WTC11 (cell line): ENCODE data around the gene CFDP1.

Experiments
- AFF4 ChIP-seq: sonication (generic); formaldehyde crosslinking; IDR thresholded peaks from 2 replicates; pipeline ENCODE4 v1.8.1; 2023; ENCODE audit warnings: mild to moderate bottlenecking, missing genetic modification reagents, borderline replicate concordance
- CTCF ChIP-seq: fragments of 200-600 bp; IDR thresholded peaks from 2 replicates; pipeline ENCODE4 v1.8.0; 2022; ENCODE audit warnings: antibody characterized with exemption
- E2F1 ChIP-seq: sonication (generic); formaldehyde crosslinking; IDR thresholded peaks from 2 replicates; pipeline ENCODE4 v1.8.0; 2022; ENCODE audit warnings: mild to moderate bottlenecking, missing genetic modification reagents
- ESRRA ChIP-seq: sonication (generic); formaldehyde crosslinking; IDR thresholded peaks from 2 replicates; pipeline ENCODE4 v1.8.1; 2022; ENCODE audit warnings: mild to moderate bottlenecking, missing genetic modification reagents, borderline replicate concordance
- JUN ChIP-seq: sonication (generic); formaldehyde crosslinking; IDR thresholded peaks from 2 replicates; pipeline ENCODE4 v1.8.0; 2023; ENCODE audit warnings: mild to moderate bottlenecking, missing genetic modification reagents
- MAX ChIP-seq: sonication (generic); formaldehyde crosslinking; IDR thresholded peaks from 2 replicates; pipeline ENCODE4 v1.8.0; 2022; ENCODE audit warnings: mild to moderate bottlenecking, missing genetic modification reagents
- MLX ChIP-seq: sonication (generic); formaldehyde crosslinking; IDR thresholded peaks from 2 replicates; pipeline ENCODE4 v1.8.1; 2023; ENCODE audit warnings: mild to moderate bottlenecking, missing genetic modification reagents, moderate library complexity
- SMAD4 ChIP-seq: sonication (generic); formaldehyde crosslinking; IDR thresholded peaks from 2 replicates; pipeline ENCODE4 v1.8.0; 2022; ENCODE audit warnings: mild to moderate bottlenecking, missing genetic modification reagents
- TP53 ChIP-seq: sonication (generic); formaldehyde crosslinking; IDR thresholded peaks from 2 replicates; pipeline ENCODE4 v1.8.1; 2023; ENCODE audit warnings: mild to moderate bottlenecking, missing genetic modification reagents
- USF2 ChIP-seq: sonication (generic); formaldehyde crosslinking; IDR thresholded peaks from 2 replicates; pipeline ENCODE4 v1.8.1; 2023; ENCODE audit warnings: mild to moderate bottlenecking, missing genetic modification reagents, moderate library complexity

- TF ChIP-seq CTCF: no peak
- no peak for TF ChIP-seq SMAD4 (CRISPR knock-in tag)
- TF ChIP-seq AFF4 (CRISPR knock-in tag): no peak
- TF ChIP-seq TP53: no peak
- no peak for TF ChIP-seq MLX (CRISPR knock-in tag)
- TF ChIP-seq ESRRA (CRISPR knock-in tag): no peak
- TF ChIP-seq USF2 (CRISPR knock-in tag): no peak
- TF ChIP-seq MAX: no peak
- TF ChIP-seq E2F1 (CRISPR knock-in tag): no peak
- no peak for TF ChIP-seq JUN (CRISPR knock-in tag)
Observed at GRCh38 chr16:75250089-75250808, 183.1 kb downstream of the CFDP1 start.
